ENCODE data around the gene KAT5.

- TF ChIP-seq CTCF (IDR thresholded peaks at IDR 0.05; ENCODE audit: low read depth, low read length) = peak; percentile 85
- TF ChIP-seq EZH2phosphoT487 (IDR thresholded peaks at IDR 0.05; ENCODE audit: low read depth) = no peak
These were observed at the start of gene KAT5 for GRCh38 chr11:65711785-65712632.
